ENCODE data around the gene MID2.
"Not testable (repeated sequence)": the region's sequence is repeated elsewhere in the genome, so short reads cannot be mapped to it uniquely, and the experiment has no call there.

The MID2 gene

GRCh38 chrX:107842715-107843400 is 17.2 kb downstream of the MID2 start:
- no peak for DNase-seq (ENCODE audit: low read depth)

- no peak for DNase-seq (ENCODE audit: low read depth)
Measured at GRCh38 chrX:107845625-107846024, 20.0 kb downstream of the MID2 start.

- no peak for DNase-seq (ENCODE audit: low read depth)
Measured at GRCh38 chrX:107848591-107848990, 22.9 kb downstream of the MID2 start.

DNA sequence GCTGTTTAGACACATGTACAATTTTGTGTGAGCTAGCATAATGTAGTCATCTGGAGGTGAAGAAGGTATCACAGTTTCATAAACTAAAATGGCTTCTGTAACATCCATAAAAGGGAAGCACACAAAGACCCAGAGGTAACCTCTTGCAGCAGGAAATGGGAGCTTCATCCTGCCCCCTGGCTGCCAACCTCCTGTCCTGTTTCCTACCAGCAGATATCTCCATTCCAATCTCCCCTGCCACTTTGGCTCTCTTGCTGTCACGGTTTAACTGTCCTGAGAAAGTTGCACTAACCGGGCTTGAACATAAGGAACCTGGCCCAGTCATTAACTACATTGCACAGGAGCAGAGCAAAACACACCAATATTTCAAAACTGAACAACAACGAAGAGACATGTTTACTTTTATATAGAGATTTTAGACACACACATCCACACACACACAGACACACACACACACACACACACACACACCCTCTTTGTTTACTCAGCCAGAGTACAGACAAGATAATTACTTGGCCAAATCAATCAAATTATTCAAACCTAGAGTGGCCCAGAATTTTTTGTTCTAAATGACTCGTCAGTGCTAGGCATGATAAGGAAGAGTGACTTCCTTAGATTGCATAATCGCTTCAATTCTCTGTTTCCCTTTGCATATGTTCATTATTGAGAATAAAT is 24.2 kb downstream of the MID2 start:
- DNase-seq (ENCODE audit: low read depth): no peak

DNA sequence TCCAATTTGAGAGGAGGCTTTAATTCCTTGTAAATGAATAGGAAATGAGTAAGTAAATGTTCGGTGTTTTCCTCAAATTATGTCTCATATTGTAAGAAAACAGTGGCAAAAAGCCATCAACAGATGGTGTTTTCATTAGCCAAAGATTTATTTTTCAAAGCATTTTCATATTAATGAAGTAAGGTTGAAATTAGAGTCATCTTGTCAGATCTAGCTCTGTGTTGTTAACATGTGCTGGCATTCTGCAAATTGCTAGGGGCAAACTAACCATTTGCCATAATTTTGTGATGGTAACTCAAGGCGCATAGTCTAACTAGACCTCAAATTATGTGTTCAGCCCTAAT is 24.7 kb downstream of the MID2 start:
- DNase-seq (ENCODE audit: low read depth): no peak

- DNase-seq (ENCODE audit: low read depth): no peak
Measured at GRCh38 chrX:107851215-107851614, 25.5 kb downstream of the MID2 start.

DNA sequence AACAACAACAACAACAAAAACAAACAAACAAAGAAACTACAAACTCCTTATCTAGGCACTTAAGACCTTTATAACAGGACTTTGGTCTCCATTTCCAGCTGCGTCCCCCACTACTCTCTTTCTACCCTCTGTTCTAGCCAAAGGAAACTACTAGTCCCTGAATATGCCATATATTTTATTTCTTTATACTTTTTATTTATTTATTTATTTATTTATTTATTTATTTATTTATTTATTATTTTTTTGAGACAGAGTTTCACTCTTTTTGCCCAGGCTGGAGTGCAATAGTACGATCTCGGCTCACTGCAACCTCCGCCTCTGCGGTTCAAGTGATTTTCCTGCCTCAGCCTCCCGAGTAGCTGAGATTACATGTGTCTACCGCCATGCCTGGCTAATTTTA is 26.0 kb downstream of the MID2 start:
- not testable (repeated sequence) for DNase-seq (ENCODE audit: low read depth)

- DNase-seq (ENCODE audit: low read depth): no peak
Measured at GRCh38 chrX:107856289-107856688, 30.6 kb downstream of the MID2 start.

- not testable (repeated sequence) for DNase-seq (ENCODE audit: low read depth)
Measured at GRCh38 chrX:107857041-107857440, 31.4 kb downstream of the MID2 start.

GRCh38 chrX:107857837-107858236 is 32.2 kb downstream of the MID2 start:
- DNase-seq (ENCODE audit: low read depth): no peak

DNA sequence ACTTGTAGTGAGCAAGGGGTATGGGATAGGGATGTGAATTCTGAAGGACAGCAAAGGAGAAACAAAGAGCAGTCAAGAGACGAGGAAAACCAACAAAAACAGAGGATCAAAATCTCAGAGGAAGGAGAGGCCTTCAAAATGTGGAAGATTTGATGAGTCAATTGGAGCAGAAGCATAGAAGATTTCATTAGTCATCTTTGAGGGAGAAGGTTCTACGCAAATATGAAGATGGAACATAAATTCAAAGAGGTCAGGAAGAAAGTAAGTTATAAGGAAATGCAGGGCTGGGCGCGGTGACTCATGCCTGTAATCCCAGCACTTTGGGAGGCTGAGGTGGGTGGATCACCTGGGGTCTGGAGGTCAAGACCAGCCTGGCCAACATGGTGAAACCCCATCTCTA is 35.4 kb downstream of the MID2 start:
- DNase-seq (ENCODE audit: low read depth): no peak

DNA sequence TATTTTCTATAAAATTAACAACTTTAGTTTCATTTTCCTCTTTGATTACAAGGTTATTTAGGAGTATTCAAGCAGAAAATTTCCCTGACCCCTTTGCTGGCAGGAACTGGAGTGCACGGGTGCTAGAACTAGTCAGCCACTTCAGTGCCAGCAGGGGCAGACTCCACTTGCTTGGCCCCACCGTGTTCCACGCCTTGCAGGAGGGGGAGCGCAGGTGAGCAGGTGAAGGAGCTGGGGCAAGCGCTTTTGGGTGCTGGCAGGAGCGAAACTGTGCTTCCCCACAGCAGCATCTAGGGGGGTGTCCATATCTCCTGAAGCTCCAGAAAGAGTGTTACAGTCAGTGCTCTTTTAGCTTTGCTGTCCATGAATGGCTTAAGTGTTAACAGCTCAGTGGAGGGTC is 45.5 kb downstream of the MID2 start:
- no peak for DNase-seq (ENCODE audit: low read depth)

GRCh38 chrX:107878106-107878505 is 52.4 kb downstream of the MID2 start:
- DNase-seq (ENCODE audit: low read depth): no peak

GRCh38 chrX:107880054-107880610 is 54.5 kb downstream of the MID2 start:
- no peak for DNase-seq (ENCODE audit: low read depth)

- no peak for DNase-seq (ENCODE audit: low read depth)
Measured at GRCh38 chrX:107894038-107894437, 68.4 kb downstream of the MID2 start.

- no peak for DNase-seq (ENCODE audit: low read depth)
Measured at GRCh38 chrX:107902721-107903120, 77.1 kb downstream of the MID2 start.

DNA sequence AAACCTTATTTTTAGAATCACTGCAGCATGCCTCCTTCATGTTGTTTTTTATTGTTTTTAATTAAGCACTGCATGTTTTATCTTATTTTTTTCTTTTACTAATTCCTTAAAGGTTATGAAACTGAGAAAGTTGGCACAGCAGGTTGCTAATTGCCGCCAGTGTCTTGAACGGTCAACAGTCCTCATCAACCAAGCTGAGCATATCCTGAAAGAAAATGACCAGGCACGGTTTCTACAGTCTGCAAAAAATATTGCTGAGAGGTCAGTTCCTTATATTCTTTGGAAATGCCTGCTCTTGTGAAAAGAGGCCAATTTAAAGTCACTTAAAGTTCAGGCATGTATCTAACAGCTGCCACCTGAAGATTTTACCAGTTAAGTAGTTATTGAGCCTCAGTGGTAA is 79.7 kb downstream of the MID2 start:
- no peak for DNase-seq (ENCODE audit: low read depth)

- no peak for DNase-seq (ENCODE audit: low read depth)
Measured at GRCh38 chrX:107924136-107924746, 98.6 kb downstream of the MID2 start.

DNA sequence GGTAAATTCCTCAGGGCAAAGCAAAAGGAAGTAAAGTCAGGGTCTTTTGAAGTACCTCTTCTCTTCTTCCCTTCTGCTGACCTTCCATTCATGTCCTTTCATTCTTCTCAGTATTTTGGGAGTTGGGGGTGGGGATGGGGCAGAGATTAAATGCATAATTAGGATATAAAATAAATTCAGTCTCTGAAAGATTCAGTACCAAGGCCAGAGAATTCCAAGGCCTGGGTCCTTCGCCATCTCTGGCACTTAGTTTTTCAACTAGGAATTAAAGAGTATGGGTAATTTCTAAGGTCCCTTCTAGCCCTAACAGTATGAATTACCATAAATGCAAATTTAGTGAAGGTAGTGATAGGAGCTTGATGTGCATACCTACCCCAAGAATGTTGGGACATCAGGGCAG is 108.6 kb downstream of the MID2 start:
- no peak for DNase-seq (ENCODE audit: low read depth)

DNA sequence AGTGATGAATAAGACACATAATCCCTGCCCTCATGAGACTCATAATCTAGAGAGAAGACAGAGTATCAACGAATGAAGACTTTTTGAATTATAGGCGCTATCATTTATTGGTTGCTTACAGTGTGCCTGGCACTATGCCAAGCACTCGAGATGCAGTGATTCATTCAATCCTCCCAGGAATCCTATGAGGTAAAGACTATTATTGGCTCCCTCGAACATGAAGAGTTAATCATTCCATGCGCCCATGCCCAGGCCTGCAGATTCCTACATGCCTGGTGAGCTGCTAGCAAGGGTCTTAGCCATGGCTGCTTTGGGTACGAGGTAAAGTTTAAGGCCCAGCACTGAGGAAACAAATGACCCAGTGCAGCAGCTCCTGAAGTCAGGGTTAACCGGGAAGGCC is 109.5 kb downstream of the MID2 start:
- no peak for DNase-seq (ENCODE audit: low read depth)

DNA sequence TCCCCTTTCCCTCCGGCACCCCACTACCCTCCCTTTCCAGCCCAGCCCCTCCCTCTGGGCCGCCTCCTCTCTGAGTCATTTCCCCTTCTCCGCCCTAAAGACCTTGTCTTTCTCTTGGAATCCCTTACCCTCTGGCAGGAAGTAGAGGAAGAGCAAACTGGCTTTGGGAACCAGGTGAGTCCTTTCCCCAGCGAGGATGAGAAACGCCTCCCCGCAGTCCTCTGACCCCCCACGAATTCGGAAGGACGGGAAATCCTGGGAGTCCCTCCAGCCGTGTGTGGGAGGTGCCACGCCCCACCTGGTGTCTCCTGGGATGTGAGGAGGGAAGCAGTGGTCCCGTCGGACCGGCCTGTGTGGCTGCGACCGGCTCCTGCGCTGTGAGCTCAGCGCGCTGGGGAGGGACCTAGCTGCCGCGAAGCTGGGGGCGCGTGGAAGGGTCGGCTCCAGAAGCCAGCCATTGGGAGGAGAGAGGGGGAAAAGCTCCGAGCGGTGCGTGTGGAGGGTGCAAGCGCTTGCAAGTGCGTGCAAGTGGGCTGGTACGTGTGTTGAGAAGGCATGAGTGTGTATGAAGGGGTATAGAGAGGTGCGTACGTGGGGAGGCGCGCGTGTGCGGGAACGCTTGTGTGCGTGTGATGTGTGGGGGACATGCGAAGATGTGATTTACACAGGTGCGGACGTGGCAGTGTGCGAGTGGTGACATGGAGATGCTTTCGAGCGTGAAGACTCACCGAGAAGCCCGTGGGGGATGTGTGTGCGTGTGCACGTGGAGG is 110.2 kb downstream of the MID2 start:
- DNase-seq (ENCODE audit: low read depth): no peak

GRCh38 chrX:107936434-107936730 is 110.7 kb downstream of the MID2 start:
- no peak for DNase-seq (ENCODE audit: low read depth)

DNA sequence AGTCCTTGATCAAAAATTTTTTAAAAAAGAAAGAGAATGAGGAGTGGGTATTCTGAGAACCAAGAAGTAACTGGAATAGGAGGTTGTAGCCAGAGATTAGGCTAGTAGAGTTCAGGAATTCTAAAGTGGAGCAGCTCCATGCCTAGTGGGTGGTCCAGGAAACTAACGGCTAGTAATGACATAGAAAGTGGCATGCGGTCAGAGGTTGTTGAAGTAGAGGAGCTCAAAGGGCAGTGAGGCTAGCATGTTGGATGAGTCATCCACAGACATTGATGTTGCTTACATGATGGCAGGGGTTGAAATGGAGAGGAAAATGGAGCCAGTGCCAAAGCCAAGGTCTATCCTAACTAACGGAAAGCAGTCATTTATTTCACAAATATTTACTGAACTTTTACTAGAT is 114.4 kb downstream of the MID2 start:
- DNase-seq (ENCODE audit: low read depth): no peak
